Epithelial cell of prostate (primary cell): ENCODE results near the gene SLC26A8.
"Not testable (repeated sequence)": the region's sequence is repeated elsewhere in the genome, so short reads cannot be mapped to it uniquely, and the experiment has no call there.

Experiments
- DNase-seq: peaks from one replicate; pipeline ENCODE4 v3.0.0-alpha.2; 2011; ENCODE audit warnings: low read depth, low spot score
- H3K27ac ChIP-seq: fragments of 450-650 bp; 2 replicates; pipeline ENCODE4 v1.5.1; 2017; ENCODE audit warnings: mild to moderate bottlenecking

Gene SLC26A8

GRCh38 chr6:35920793-35921732, 103.4 kb downstream of the SLC26A8 start, which contains the start of gene SRPK1:
TSS of gene SRPK1 (minus strand) at chr6:35921098. CDS start at chr6:35921056, 42 bp downstream.
- H3K27ac ChIP-seq: peak within 1 kb of the TSS; percentile 89
- DNase-seq: no peak

GRCh38 chr6:35919827-35920751, 104.4 kb downstream of the SLC26A8 start:
- H3K27ac ChIP-seq: peak overlapping the region; percentile 89
- DNase-seq: no peak

GRCh38 chr6:35919085-35919826, 105.2 kb downstream of the SLC26A8 start:
- peak overlapping the region; percentile 89 for H3K27ac ChIP-seq
- DNase-seq: peak; percentile 72

- H3K27ac ChIP-seq, DNase-seq: not testable (repeated sequence)
Measured at GRCh38 chr6:35916893-35917292, 107.5 kb downstream of the SLC26A8 start.

- DNase-seq: no peak
- no peak overlapping the region for H3K27ac ChIP-seq
Measured at GRCh38 chr6:35916056-35916455, 108.4 kb downstream of the SLC26A8 start.

- no peak for DNase-seq
- H3K27ac ChIP-seq: no peak overlapping the region
Measured at GRCh38 chr6:35914536-35914935, 109.9 kb downstream of the SLC26A8 start.

GRCh38 chr6:35911871-35912653, 112.4 kb downstream of the SLC26A8 start:
- DNase-seq: no peak
- no peak overlapping the region for H3K27ac ChIP-seq

GRCh38 chr6:35909571-35909970, 114.9 kb downstream of the SLC26A8 start:
- DNase-seq, H3K27ac ChIP-seq: not testable (repeated sequence)

- DNase-seq, H3K27ac ChIP-seq: not testable (repeated sequence)
Measured at GRCh38 chr6:35908753-35909401, 115.6 kb downstream of the SLC26A8 start.

- H3K27ac ChIP-seq: no peak overlapping the region
Measured at GRCh38 chr6:35907750-35908149, 116.7 kb downstream of the SLC26A8 start.

GRCh38 chr6:35906499-35906846, 118.0 kb downstream of the SLC26A8 start:
- H3K27ac ChIP-seq: peak overlapping the region; percentile 10
- no peak for DNase-seq

More at GRCh38 chr6:35907750-35908149, 116.7 kb downstream of the SLC26A8 start:
- DNase-seq: no peak

- H3K27ac ChIP-seq: peak overlapping the region; percentile 10
- DNase-seq: no peak
Measured at GRCh38 chr6:35905841-35906498, 118.5 kb downstream of the SLC26A8 start.

GRCh38 chr6:35905141-35905785, 119.2 kb downstream of the SLC26A8 start:
- H3K27ac ChIP-seq: no peak overlapping the region
- DNase-seq: no peak

- DNase-seq: no peak
- no peak overlapping the region for H3K27ac ChIP-seq
Measured at GRCh38 chr6:35903679-35904078, 120.8 kb downstream of the SLC26A8 start.

- H3K27ac ChIP-seq: no peak overlapping the region
- no peak for DNase-seq
Measured at GRCh38 chr6:35900448-35900847, 124.0 kb downstream of the SLC26A8 start.

GRCh38 chr6:35898003-35898402, 126.4 kb downstream of the SLC26A8 start:
- no peak for DNase-seq

GRCh38 chr6:35897486-35897885, 127.0 kb downstream of the SLC26A8 start:
- H3K27ac ChIP-seq: no peak overlapping the region
- DNase-seq: no peak

More at GRCh38 chr6:35898003-35898402, 126.4 kb downstream of the SLC26A8 start:
- no peak overlapping the region for H3K27ac ChIP-seq

GRCh38 chr6:35897036-35897435, 127.4 kb downstream of the SLC26A8 start:
- H3K27ac ChIP-seq: peak overlapping the region; percentile 54
- DNase-seq: no peak
